Caco-2 (cell line): ENCODE data around the gene USP34. TPM values are rescaled to one million over a fixed set of nuclear protein-coding genes. Genes with fewer than 3 reads are reported as not detected.
"Not testable (repeated sequence)": the region's sequence is repeated elsewhere in the genome, so short reads cannot be mapped to it uniquely, and the experiment has no call there.

ENCODE experiments used
- BruUV-seq: library from RNA; stranded (reverse); fragments of 400-500 nt; replicated peaks from 2 replicates; lab custom pipeline; 2021; lab: Mats Ljungman, UMichigan
- CTCF ChIA-PET: fragments of 300-600 bp; sonication (Branson Sonifier 250); formaldehyde crosslinking; loops from one replicate; lab custom pipeline; 2022; ENCODE audit warnings: antibody characterized with exemption; lab: Charles Lee
- POLR2A ChIA-PET: fragments of 300-600 bp; sonication (Branson Sonifier 250); formaldehyde crosslinking; loops from one replicate; lab custom pipeline; 2022; ENCODE audit warnings: antibody characterized with exemption; lab: Charles Lee
- DNase-seq, 2 experiments: peaks; one replicate each; pipeline versions ENCODE4 v3.0.0 to v3.0.0-alpha.2; 2020 to 2022
- H3K27me3 ChIP-seq: replicated peaks from 2 replicates; pipeline ENCODE4 v1.6.0; 2011; ENCODE audit warnings: low read length; ENCODE audit not compliant: control insufficient read depth, insufficient read depth
- H3K36me3 ChIP-seq: 2 replicates; pipeline ENCODE4 v1.5.1; 2011; ENCODE audit warnings: low read length; ENCODE audit not compliant: control insufficient read depth, insufficient read depth
- H3K4me1 ChIP-seq: fragments of 250-450 bp; sonication (Bioruptor Pico); 2 replicates; pipeline ENCODE4 v1.5.1; 2020; ENCODE audit warnings: mild to moderate bottlenecking
- H3K4me3 ChIP-seq: 2 replicates; pipeline ENCODE4 v1.5.1; 2011; ENCODE audit warnings: low read depth, mild to moderate bottlenecking, control low read depth, low read length
- H3K9me3 ChIP-seq: fragments of 250-450 bp; sonication (Bioruptor Pico); 2 replicates; pipeline ENCODE4 v1.5.1; 2020; ENCODE audit warnings: mild to moderate bottlenecking, moderate library complexity
- H3K27ac Mint-ChIP-seq: one replicate; pipeline ENCODE4 v1.8.0; 2022; ENCODE audit warnings: mixed read lengths; ENCODE audit not compliant: unreplicated experiment
- H3K27me3 Mint-ChIP-seq: one replicate; pipeline ENCODE4 v1.8.0; 2022; ENCODE audit warnings: mixed read lengths; ENCODE audit not compliant: insufficient read depth, unreplicated experiment
- H3K36me3 Mint-ChIP-seq: one replicate; pipeline ENCODE4 v1.8.0; 2022; ENCODE audit warnings: mild to moderate bottlenecking, mixed read lengths; ENCODE audit not compliant: insufficient read depth, unreplicated experiment
- H3K4me1 Mint-ChIP-seq: one replicate; pipeline ENCODE4 v1.8.0; 2022; ENCODE audit warnings: low read depth, mixed read lengths; ENCODE audit not compliant: unreplicated experiment
- H3K4me3 Mint-ChIP-seq: one replicate; pipeline ENCODE4 v1.8.0; 2022; ENCODE audit warnings: mild to moderate bottlenecking, moderate library complexity, mixed read lengths; ENCODE audit not compliant: unreplicated experiment
- H3K9me3 Mint-ChIP-seq: one replicate; pipeline ENCODE4 v1.8.0; 2022; ENCODE audit warnings: mixed read lengths; ENCODE audit not compliant: unreplicated experiment
- CTCF ChIP-seq, 2 experiments: fragments of 200-600 bp in 1 of 2; IDR thresholded peaks; 1 replicate in 1 of 2; 2 replicates in 1 of 2; pipeline versions ENCODE4 v1.5.1 to v1.8.0; 2011 to 2022; ENCODE audit warnings: antibody characterized with exemption in 1 of 2, control low read depth in 1 of 2, inconsistent platforms in 1 of 2, low read depth in 1 of 2, low read length in 1 of 2, mild to moderate bottlenecking in 1 of 2, moderate library complexity in 1 of 2; ENCODE audit not compliant: insufficient read depth in 1 of 2, severe bottlenecking in 1 of 2, unreplicated experiment in 1 of 2
- intact Hi-C: fragments of 100-400 bp; cut with micrococcal nuclease; formaldehyde crosslinking; loops from one replicate; pipeline ENCODE4 v1.10.0; 2022; ENCODE audit not compliant: unreplicated experiment
- total RNA-seq: library from RNA; stranded (reverse); gene quantifications from 2 replicates; pipeline ENCODE4 v1.2.3, GENCODE V29; 2022

Gene USP34
- total RNA-seq, 1 experiment from 2014 or later, result 100 TPM

- Mint-ChIP-seq H3K27me3 (no peaks in the 10 kb centered on the region), H3K4me3 (peak overlapping the region; percentile 100), H3K4me1 (peaks cover 11% of the 10 kb centered on the region), H3K36me3 (peaks cover 75% of the 10 kb centered on the region), H3K9me3 (no peaks in the 10 kb centered on the region), H3K27ac (peak overlapping the region; percentile 100)
- ChIA-PET POLR2A (no interaction called here), CTCF (no interaction called here)
- Histone ChIP-seq H3K9me3 (no peaks in the 10 kb centered on the region), H3K4me3 (peak overlapping the region; percentile 96), H3K36me3 (no peaks in the 10 kb centered on the region), H3K4me1 (peaks cover 16% of the 10 kb centered on the region), H3K27me3 (no peaks in the 10 kb centered on the region)
- no peak for DNase-seq
- TF ChIP-seq CTCF (IDR thresholded peaks at IDR 0.05; ENCODE audit: insufficient read depth in 1 of 2, low read depth in 1 of 2, low read length in 1 of 2, severe bottlenecking in 1 of 2, unreplicated experiment in 1 of 2), result no peak
- intact Hi-C loops, result loop anchor here (2.0 to 10.0 kb wide), 2 partner anchors 43 to 185 kb away; no protein-coding TSS in a partner anchor
- TSS peak; percentile 52 for BruUV-seq
These were observed 1.3 kb downstream of the USP34 start for GRCh38 chr2:61469424-61470121.

- peaks cover 17% of the 10 kb centered on the region for H3K4me1 Mint-ChIP-seq
- BruUV-seq, POLR2A ChIA-PET, H3K36me3 ChIP-seq, H3K27ac Mint-ChIP-seq, H3K4me3 Mint-ChIP-seq, intact Hi-C loops, H3K4me3 ChIP-seq, CTCF ChIA-PET, H3K27me3 ChIP-seq, DNase-seq, H3K9me3 ChIP-seq, H3K9me3 Mint-ChIP-seq, H3K27me3 Mint-ChIP-seq: not testable (repeated sequence)
- H3K4me1 ChIP-seq, result peaks cover 21% of the 10 kb centered on the region
- H3K36me3 Mint-ChIP-seq, result peaks cover 72% of the 10 kb centered on the region
These were observed 2.7 kb downstream of the USP34 start for GRCh38 chr2:61468231-61468630.

GRCh38 chr2:61465045-61465444 is 5.8 kb downstream of the USP34 start:
- Histone ChIP-seq H3K27me3 (no peaks in the 10 kb centered on the region), H3K4me1 (peaks cover 17% of the 10 kb centered on the region), H3K36me3 (no peaks in the 10 kb centered on the region), H3K4me3 (no peak overlapping the region), H3K9me3 (no peaks in the 10 kb centered on the region)
- no peak for DNase-seq
- intact Hi-C loops, result no loop called here
- Mint-ChIP-seq H3K4me1 (peaks cover 8% of the 10 kb centered on the region), H3K27me3 (no peaks in the 10 kb centered on the region), H3K36me3 (peaks cover 50% of the 10 kb centered on the region), H3K4me3 (no peak overlapping the region), H3K27ac (no peak overlapping the region), H3K9me3 (no peaks in the 10 kb centered on the region)
- no TSS peak for BruUV-seq
- no peak for TF ChIP-seq CTCF (IDR thresholded peaks at IDR 0.05; ENCODE audit: insufficient read depth in 1 of 2, low read depth in 1 of 2, low read length in 1 of 2, severe bottlenecking in 1 of 2, unreplicated experiment in 1 of 2)
- ChIA-PET POLR2A (no interaction called here), CTCF (no interaction called here)
